Measurements from ENCODE around the gene IGFBP1. TPM values are rescaled to one million over a fixed set of nuclear protein-coding genes. Genes with fewer than 3 reads are reported as not detected.

The IGFBP1 gene
- total RNA-seq, 2 donors from 2014 or later, result not detected

GRCh38 chr7:45874408-45875131 lies 13.7 kb upstream of the IGFBP1 start:
- DNase-seq (ENCODE audit: low spot score in 2 of 2) (no peak), ATAC-seq (no peak)
- H3K9me3 Mint-ChIP-seq, result peaks cover 6 to 10% of the 10 kb centered on the region in 2 donors
- H3K36me3 Mint-ChIP-seq, result peaks cover 4% of the 10 kb centered on the region in 2 donors
- no peak overlapping the region for H3K27ac Mint-ChIP-seq

- H3K9me3 Mint-ChIP-seq, result peaks cover 6 to 10% of the 10 kb centered on the region in 2 donors
- no peak overlapping the region for H3K27ac Mint-ChIP-seq
- DNase-seq (ENCODE audit: low spot score in 2 of 2) (no peak), ATAC-seq (no peak)
- peaks cover 4% of the 10 kb centered on the region in 2 donors for H3K36me3 Mint-ChIP-seq
Observed at GRCh38 chr7:45876519-45876918, 11.8 kb upstream of the IGFBP1 start.

- peaks cover 4% of the 10 kb centered on the region in 2 donors for H3K36me3 Mint-ChIP-seq
- DNase-seq (ENCODE audit: low spot score in 2 of 2) (no peak), ATAC-seq (no peak)
- H3K27ac Mint-ChIP-seq, result no peak overlapping the region
- H3K9me3 Mint-ChIP-seq, result peaks cover 6 to 10% of the 10 kb centered on the region in 2 donors
Observed at GRCh38 chr7:45878457-45879144, 9.7 kb upstream of the IGFBP1 start.

- DNase-seq (ENCODE audit: low spot score in 2 of 2) (no peak), ATAC-seq (no peak)
- H3K27ac Mint-ChIP-seq, result no peak overlapping the region
- H3K36me3 Mint-ChIP-seq, result peaks cover 4% of the 10 kb centered on the region in 2 donors
- H3K9me3 Mint-ChIP-seq, result peaks cover 6 to 10% of the 10 kb centered on the region in 2 donors
Observed at GRCh38 chr7:45880433-45880860, 7.8 kb upstream of the IGFBP1 start.

GRCh38 chr7:45881280-45881758 lies 7.0 kb upstream of the IGFBP1 start:
- Mint-ChIP-seq H3K9me3 (peaks cover 6 to 10% of the 10 kb centered on the region in 2 donors), H3K27ac (no peak overlapping the region), H3K36me3 (peaks cover 4% of the 10 kb centered on the region in 2 donors)
- DNase-seq (ENCODE audit: low spot score in 2 of 2) (no peak), ATAC-seq (no peak)

GRCh38 chr7:45881759-45882464 lies 6.4 kb upstream of the IGFBP1 start:
- no peak for ATAC-seq
- Mint-ChIP-seq H3K27ac (no peak overlapping the region), H3K9me3 (peaks cover 5 to 10% of the 10 kb centered on the region in 2 donors), H3K36me3 (peaks cover 4% of the 10 kb centered on the region in 2 donors)
- DNase-seq (ENCODE audit: low spot score in 2 of 2), result no peak

GRCh38 chr7:45882465-45882810 lies 5.8 kb upstream of the IGFBP1 start:
- ATAC-seq (no peak), DNase-seq (ENCODE audit: low spot score in 2 of 2) (no peak)
- H3K9me3 Mint-ChIP-seq, result peaks cover 0 to 6% of the 10 kb centered on the region in 2 donors
- H3K27ac Mint-ChIP-seq, result no peak overlapping the region
- H3K36me3 Mint-ChIP-seq, result no peaks in the 10 kb centered on the region

GRCh38 chr7:45884136-45884535 lies 4.2 kb upstream of the IGFBP1 start:
- Mint-ChIP-seq H3K27ac (no peak overlapping the region), H3K36me3 (no peaks in the 10 kb centered on the region), H3K9me3 (peaks cover 0 to 2% of the 10 kb centered on the region in 2 donors)
- DNase-seq (ENCODE audit: low spot score in 2 of 2) (no peak), ATAC-seq (no peak)

GRCh38 chr7:45885264-45885882 lies 2.9 kb upstream of the IGFBP1 start:
- H3K36me3 Mint-ChIP-seq, result no peaks in the 10 kb centered on the region
- H3K9me3 Mint-ChIP-seq, result no peaks in the 10 kb centered on the region
- DNase-seq (ENCODE audit: low spot score in 2 of 2) (no peak), ATAC-seq (no peak)
- no peak overlapping the region for H3K27ac Mint-ChIP-seq

- no peak overlapping the region for H3K27ac Mint-ChIP-seq
- DNase-seq (ENCODE audit: low spot score in 2 of 2) (no peak), ATAC-seq (no peak)
- no peaks in the 10 kb centered on the region for H3K36me3 Mint-ChIP-seq
- no peaks in the 10 kb centered on the region for H3K9me3 Mint-ChIP-seq
Observed at GRCh38 chr7:45886931-45887667, 1.2 kb upstream of the IGFBP1 start.

GRCh38 chr7:45888993-45889366 lies 692 bp downstream of the IGFBP1 start:
- H3K27ac Mint-ChIP-seq, result no peak overlapping the region
- ATAC-seq, result no peak
- H3K9me3 Mint-ChIP-seq, result no peaks in the 10 kb centered on the region
- H3K36me3 Mint-ChIP-seq, result no peaks in the 10 kb centered on the region
- no peak for DNase-seq (ENCODE audit: low spot score in 2 of 2)

GRCh38 chr7:45889367-45890067 lies 1.2 kb downstream of the IGFBP1 start:
- no peak for DNase-seq (ENCODE audit: low spot score in 2 of 2)
- no peak overlapping the region for H3K27ac Mint-ChIP-seq
- H3K36me3 Mint-ChIP-seq, result no peaks in the 10 kb centered on the region
- no peak for ATAC-seq
- H3K9me3 Mint-ChIP-seq, result no peaks in the 10 kb centered on the region

GRCh38 chr7:45890125-45890901 lies 2.0 kb downstream of the IGFBP1 start:
- ATAC-seq (no peak), DNase-seq (ENCODE audit: low spot score in 2 of 2) (no peak)
- Mint-ChIP-seq H3K27ac (no peak overlapping the region), H3K36me3 (no peaks in the 10 kb centered on the region), H3K9me3 (no peaks in the 10 kb centered on the region)

- H3K36me3 Mint-ChIP-seq, result no peaks in the 10 kb centered on the region
- H3K27ac Mint-ChIP-seq, result no peak overlapping the region
- no peak for DNase-seq (ENCODE audit: low spot score in 2 of 2)
- no peak for ATAC-seq
- H3K9me3 Mint-ChIP-seq, result no peaks in the 10 kb centered on the region
Observed at GRCh38 chr7:45890902-45891461, 2.7 kb downstream of the IGFBP1 start.

All from activated naive CD4-positive, alpha-beta T cell treated with anti-CD3 and anti-CD28 coated beads, Interleukin-2, amount 50 U/mL, for 72 hours (primary cell).